ENCODE data around the gene SHC2. TPM values are rescaled to one million over a fixed set of nuclear protein-coding genes. Genes with fewer than 3 reads are reported as not detected.

Gene SHC2
- total and polyA plus RNA-seq, 2 experiments from 2014 or later: 2.2 to 4.6 TPM

DNA sequence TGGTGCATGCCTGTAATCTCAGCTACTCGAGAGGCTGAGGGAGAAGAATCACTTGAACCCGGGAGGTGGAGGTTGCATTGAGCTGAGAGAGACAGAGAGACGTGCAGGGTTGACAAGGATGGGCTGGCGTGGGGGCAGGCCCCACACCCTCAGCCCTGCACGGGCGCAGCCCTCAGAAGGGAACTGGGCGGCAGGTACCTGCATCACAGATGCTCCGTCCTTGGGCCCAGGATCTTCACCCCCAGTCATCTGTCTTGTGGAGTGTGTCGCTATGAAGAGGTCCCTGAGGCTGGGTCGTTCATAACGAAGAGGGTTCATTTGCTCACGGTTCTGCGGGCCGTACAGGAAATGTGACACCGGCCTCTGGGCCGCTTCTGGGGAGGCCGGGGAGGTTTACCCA, 72.1 kb downstream of the SHC2 start:
- H3K36me3 ChIP-seq (ENCODE audit: insufficient read depth): no peaks in the 10 kb centered on the region
- H3K9me2 ChIP-seq (ENCODE audit: insufficient read depth): 0 out of 2 replicates have a peak, but pooled peaks cover 5% of the 10 kb centered on the region
- H2AFZ ChIP-seq: no peak overlapping the region
- ATAC-seq (no peak), DNase-seq (ENCODE audit: low spot score) (no peak)
- H3K4me3 ChIP-seq: no peak overlapping the region
- no peak overlapping the region for H3K4me2 ChIP-seq
- no peak overlapping the region; the same call in 1 of the 2 replicates for H3K27ac Mint-ChIP-seq
- H3K4me3 Mint-ChIP-seq: no peak overlapping the region; the same call in 2 of the 3 replicates
- TF ChIP-seq POLR2AphosphoS5 (IDR thresholded peaks at IDR 0.05; ENCODE audit: low read depth) (no peak), JUNB (IDR thresholded peaks at IDR 0.05; ENCODE audit: unreplicated experiment) (no peak), EZH2phosphoT487 (IDR thresholded peaks at IDR 0.05; ENCODE audit: unreplicated experiment) (no peak), CREB1 (CRISPR knock-in tag; IDR thresholded peaks at IDR 0.05; ENCODE audit: low read depth) (no peak)
- TF ChIP-seq, protein P1, sequence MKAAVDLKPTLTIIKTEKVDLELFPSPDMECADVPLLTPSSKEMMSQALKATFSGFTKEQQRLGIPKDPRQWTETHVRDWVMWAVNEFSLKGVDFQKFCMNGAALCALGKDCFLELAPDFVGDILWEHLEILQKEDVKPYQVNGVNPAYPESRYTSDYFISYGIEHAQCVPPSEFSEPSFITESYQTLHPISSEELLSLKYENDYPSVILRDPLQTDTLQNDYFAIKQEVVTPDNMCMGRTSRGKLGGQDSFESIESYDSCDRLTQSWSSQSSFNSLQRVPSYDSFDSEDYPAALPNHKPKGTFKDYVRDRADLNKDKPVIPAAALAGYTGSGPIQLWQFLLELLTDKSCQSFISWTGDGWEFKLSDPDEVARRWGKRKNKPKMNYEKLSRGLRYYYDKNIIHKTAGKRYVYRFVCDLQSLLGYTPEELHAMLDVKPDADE (IDR thresholded peaks at IDR 0.05): no peak
- TF ChIP-seq, protein P2, sequence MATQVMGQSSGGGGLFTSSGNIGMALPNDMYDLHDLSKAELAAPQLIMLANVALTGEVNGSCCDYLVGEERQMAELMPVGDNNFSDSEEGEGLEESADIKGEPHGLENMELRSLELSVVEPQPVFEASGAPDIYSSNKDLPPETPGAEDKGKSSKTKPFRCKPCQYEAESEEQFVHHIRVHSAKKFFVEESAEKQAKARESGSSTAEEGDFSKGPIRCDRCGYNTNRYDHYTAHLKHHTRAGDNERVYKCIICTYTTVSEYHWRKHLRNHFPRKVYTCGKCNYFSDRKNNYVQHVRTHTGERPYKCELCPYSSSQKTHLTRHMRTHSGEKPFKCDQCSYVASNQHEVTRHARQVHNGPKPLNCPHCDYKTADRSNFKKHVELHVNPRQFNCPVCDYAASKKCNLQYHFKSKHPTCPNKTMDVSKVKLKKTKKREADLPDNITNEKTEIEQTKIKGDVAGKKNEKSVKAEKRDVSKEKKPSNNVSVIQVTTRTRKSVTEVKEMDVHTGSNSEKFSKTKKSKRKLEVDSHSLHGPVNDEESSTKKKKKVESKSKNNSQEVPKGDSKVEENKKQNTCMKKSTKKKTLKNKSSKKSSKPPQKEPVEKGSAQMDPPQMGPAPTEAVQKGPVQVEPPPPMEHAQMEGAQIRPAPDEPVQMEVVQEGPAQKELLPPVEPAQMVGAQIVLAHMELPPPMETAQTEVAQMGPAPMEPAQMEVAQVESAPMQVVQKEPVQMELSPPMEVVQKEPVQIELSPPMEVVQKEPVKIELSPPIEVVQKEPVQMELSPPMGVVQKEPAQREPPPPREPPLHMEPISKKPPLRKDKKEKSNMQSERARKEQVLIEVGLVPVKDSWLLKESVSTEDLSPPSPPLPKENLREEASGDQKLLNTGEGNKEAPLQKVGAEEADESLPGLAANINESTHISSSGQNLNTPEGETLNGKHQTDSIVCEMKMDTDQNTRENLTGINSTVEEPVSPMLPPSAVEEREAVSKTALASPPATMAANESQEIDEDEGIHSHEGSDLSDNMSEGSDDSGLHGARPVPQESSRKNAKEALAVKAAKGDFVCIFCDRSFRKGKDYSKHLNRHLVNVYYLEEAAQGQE (IDR thresholded peaks at IDR 0.05; ENCODE audit: unreplicated experiment): no peak
- no peak overlapping the region for H3K27ac ChIP-seq (ENCODE audit: low read depth)
- peaks cover 16% of the 10 kb centered on the region; the same call in 1 of the 2 replicates for H3K4me1 ChIP-seq (ENCODE audit: insufficient read depth)
- H3K9me3 Mint-ChIP-seq: peaks cover 25% of the 10 kb centered on the region
- peaks cover 23% of the 10 kb centered on the region for H3K4me1 Mint-ChIP-seq
- no peaks in the 10 kb centered on the region for H4K20me1 ChIP-seq (replicated peaks; ENCODE audit: insufficient read depth)
- H3K36me3 Mint-ChIP-seq (ENCODE audit: low read depth): peaks cover 4% of the 10 kb centered on the region; the same call in 2 of the 3 replicates
- H3K27me3 Mint-ChIP-seq (ENCODE audit: insufficient read depth, low read depth, poor library complexity): peaks cover 19% of the 10 kb centered on the region
- peaks cover 6% of the 10 kb centered on the region; the same call in 1 of the 2 replicates for H3F3A ChIP-seq (replicated peaks; ENCODE audit: low read depth)
- H3K27me3 ChIP-seq (ENCODE audit: insufficient read depth): no peaks in the 10 kb centered on the region
- H3K79me2 ChIP-seq (replicated peaks; ENCODE audit: insufficient read depth): no peaks in the 10 kb centered on the region

DNA sequence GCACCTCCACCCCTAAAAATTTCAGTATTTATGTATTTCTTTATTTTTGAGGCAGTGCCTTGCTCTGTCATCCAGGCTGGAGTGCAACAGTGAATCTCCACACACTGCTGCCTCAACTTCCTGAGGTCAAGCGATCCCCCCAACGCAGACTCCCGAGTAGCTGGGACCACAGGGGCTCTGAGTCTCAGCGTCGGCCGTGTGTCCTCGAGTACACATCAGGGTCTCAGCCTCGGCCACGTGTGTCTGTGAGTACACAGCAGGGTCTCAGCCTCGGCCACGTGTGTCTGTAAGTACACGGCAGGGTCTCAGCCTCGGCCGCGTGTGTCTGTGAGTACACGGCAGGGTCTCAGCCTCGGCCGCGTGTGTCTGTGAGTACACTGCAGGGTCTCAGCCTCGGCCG, 73.1 kb downstream of the SHC2 start:
- H3K27ac Mint-ChIP-seq: no peak overlapping the region
- ATAC-seq: no peak
- peaks cover 23% of the 10 kb centered on the region for H3K4me1 Mint-ChIP-seq
- TF ChIP-seq, protein P3, sequence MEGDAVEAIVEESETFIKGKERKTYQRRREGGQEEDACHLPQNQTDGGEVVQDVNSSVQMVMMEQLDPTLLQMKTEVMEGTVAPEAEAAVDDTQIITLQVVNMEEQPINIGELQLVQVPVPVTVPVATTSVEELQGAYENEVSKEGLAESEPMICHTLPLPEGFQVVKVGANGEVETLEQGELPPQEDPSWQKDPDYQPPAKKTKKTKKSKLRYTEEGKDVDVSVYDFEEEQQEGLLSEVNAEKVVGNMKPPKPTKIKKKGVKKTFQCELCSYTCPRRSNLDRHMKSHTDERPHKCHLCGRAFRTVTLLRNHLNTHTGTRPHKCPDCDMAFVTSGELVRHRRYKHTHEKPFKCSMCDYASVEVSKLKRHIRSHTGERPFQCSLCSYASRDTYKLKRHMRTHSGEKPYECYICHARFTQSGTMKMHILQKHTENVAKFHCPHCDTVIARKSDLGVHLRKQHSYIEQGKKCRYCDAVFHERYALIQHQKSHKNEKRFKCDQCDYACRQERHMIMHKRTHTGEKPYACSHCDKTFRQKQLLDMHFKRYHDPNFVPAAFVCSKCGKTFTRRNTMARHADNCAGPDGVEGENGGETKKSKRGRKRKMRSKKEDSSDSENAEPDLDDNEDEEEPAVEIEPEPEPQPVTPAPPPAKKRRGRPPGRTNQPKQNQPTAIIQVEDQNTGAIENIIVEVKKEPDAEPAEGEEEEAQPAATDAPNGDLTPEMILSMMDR (conservative IDR thresholded peaks at IDR 0.05; ENCODE audit: low read depth in 2 of 2): no peak
- TF ChIP-seq ZNF114 (CRISPR knock-in tag; IDR thresholded peaks at IDR 0.05) (no peak), POLR2AphosphoS5 (IDR thresholded peaks at IDR 0.05; ENCODE audit: low read depth) (no peak), EZH2 (IDR thresholded peaks at IDR 0.05; ENCODE audit: low read depth, unreplicated experiment) (no peak)

More for the DNA sequence above, 73.1 kb downstream of the SHC2 start:
- no peaks in the 10 kb centered on the region for H3K36me3 ChIP-seq (ENCODE audit: insufficient read depth)
- Mint-ChIP-seq H3K27me3 (ENCODE audit: insufficient read depth, low read depth, poor library complexity) (peaks cover 24% of the 10 kb centered on the region), H3K36me3 (ENCODE audit: low read depth) (peaks cover 3% of the 10 kb centered on the region; the same call in 1 of the 3 replicates), H3K9me3 (peaks cover 23% of the 10 kb centered on the region), H3K4me3 (no peak overlapping the region)
- no peak overlapping the region for H3K4me3 ChIP-seq
- no peak overlapping the region for H3K4me2 ChIP-seq
- H3K4me1 ChIP-seq (ENCODE audit: insufficient read depth): peaks cover 16% of the 10 kb centered on the region; the same call in 1 of the 2 replicates
- DNase-seq (ENCODE audit: low spot score): no peak
- H3K9me2 ChIP-seq (ENCODE audit: insufficient read depth): no peaks in the 10 kb centered on the region
- no peaks in the 10 kb centered on the region for H3K79me2 ChIP-seq (replicated peaks; ENCODE audit: insufficient read depth)
- no peaks in the 10 kb centered on the region for H3F3A ChIP-seq (replicated peaks; ENCODE audit: low read depth)
- no peaks in the 10 kb centered on the region for H4K20me1 ChIP-seq (replicated peaks; ENCODE audit: insufficient read depth)
- no peak overlapping the region for H3K27ac ChIP-seq (ENCODE audit: low read depth)
- H3K27me3 ChIP-seq (ENCODE audit: insufficient read depth): no peaks in the 10 kb centered on the region
- no peak overlapping the region for H2AFZ ChIP-seq

Data from GM23338 (cell line).